ENCODE results near the gene LRP5.

DNA sequence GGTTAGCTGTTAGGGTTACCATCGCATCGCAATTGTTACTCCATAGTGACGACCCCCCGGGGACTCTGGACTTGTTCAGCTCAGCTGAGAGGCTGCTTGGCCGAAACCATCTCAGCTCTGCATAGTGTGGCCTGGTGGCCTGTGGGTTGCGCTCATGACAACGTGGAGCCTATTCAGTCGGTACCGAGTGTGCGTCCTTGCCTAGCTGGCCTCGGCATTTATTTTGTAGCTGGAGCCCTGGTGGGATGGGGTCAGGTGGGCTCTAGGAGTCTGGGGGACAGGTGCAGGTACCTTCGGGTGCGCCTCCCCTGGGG is 13.5 kb downstream of the LRP5 start:
- TF ChIP-seq, protein P1, sequence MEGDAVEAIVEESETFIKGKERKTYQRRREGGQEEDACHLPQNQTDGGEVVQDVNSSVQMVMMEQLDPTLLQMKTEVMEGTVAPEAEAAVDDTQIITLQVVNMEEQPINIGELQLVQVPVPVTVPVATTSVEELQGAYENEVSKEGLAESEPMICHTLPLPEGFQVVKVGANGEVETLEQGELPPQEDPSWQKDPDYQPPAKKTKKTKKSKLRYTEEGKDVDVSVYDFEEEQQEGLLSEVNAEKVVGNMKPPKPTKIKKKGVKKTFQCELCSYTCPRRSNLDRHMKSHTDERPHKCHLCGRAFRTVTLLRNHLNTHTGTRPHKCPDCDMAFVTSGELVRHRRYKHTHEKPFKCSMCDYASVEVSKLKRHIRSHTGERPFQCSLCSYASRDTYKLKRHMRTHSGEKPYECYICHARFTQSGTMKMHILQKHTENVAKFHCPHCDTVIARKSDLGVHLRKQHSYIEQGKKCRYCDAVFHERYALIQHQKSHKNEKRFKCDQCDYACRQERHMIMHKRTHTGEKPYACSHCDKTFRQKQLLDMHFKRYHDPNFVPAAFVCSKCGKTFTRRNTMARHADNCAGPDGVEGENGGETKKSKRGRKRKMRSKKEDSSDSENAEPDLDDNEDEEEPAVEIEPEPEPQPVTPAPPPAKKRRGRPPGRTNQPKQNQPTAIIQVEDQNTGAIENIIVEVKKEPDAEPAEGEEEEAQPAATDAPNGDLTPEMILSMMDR (IDR thresholded peaks at IDR 0.05; ENCODE audit: poor library complexity) = no peak
- TF ChIP-seq EZH2 (IDR thresholded peaks at IDR 0.05; ENCODE audit: borderline replicate concordance) = no peak
